Activated naive CD4-positive, alpha-beta T cell (primary cell): Measurements from ENCODE around the gene CELF4.

Source experiments
- DNase-seq, 4 experiments: peaks; one replicate each; lab custom pipeline; 2025; lab: John Stamatoyannopoulos, UW

CELF4 gene

GRCh38 chr18:37254236-37254754 lies 311.3 kb downstream of the CELF4 start:
- DNase-seq, result no peak

GRCh38 chr18:37253394-37254235 lies 312.0 kb downstream of the CELF4 start:
- DNase-seq, result no peak

- no peak for DNase-seq
Measured at GRCh38 chr18:37252854-37253393, 312.7 kb downstream of the CELF4 start.

DNA sequence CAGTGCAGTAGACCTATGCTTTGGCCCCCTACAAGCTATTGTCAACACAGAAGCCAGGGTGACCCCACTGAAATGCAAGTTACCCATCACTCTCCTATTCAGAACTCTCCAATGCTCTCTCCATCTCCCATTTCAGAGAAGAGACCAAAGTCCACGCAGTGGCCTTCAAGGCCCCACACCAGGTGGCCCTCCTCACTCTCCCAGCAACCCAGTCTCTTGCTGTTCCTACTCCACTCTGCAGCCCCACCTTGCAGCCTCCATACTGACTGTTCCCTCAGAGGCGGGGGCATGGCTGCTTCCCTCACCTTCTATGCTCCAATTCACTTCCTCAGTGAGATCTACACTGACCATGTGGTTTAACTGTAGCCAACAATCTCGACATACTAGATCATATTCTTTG lies 313.3 kb downstream of the CELF4 start:
- DNase-seq, result no peak

DNA sequence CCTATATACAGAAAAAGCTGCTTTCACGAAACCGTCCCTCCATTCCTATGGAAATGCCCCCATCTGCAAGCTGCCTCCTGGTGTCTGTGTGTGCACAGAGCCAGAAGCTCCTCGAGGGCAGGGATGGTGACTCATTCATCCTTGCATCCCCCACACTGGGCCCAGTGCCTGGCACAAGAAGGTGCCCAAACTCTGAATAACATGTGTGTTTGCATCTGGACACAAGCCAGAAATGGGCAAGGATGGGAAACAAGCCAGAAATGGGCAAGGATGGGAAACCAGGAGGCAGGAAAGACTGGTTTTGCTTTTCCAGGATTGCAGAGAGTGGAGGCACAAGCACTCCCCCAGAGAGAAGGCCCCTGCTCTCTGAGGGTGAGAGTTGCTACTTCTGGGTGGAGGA lies 313.9 kb downstream of the CELF4 start:
- no peak for DNase-seq

GRCh38 chr18:37249895-37250618 lies 315.5 kb downstream of the CELF4 start:
- no peak for DNase-seq

DNA sequence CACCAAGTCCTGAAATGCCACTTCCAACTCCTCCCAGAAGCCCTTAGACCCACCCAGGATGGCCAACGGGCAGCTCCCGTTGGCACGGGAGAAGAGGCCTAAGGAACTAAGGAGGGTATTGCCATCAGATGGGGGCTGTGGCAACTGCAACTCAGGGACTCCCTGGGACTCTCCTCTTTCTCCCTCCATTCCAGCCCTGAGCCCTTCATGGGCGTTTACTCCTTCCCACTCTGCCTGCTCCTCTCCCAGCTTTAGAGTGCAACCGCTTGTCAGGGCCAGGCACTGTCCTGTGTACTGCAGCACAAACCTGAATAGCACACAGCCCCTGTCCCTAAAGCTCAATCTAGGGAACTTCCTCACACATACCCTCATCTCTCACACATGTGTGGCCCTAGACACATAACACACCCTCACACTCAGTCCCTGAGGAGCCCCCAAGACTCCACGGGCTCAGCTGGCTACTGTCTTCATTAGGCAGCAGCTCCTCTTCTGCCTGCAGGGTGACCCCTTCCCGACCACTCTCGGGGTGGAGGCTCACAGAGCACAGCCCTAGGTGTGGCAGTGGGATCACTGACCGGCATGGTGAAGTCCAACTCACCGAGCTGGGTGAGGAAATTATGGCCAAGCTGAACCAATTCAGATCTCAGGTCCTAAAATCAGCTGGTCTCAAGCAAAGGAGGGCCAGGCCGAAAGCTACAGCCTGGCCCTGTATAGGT lies 316.3 kb downstream of the CELF4 start:
- no peak for DNase-seq

DNA sequence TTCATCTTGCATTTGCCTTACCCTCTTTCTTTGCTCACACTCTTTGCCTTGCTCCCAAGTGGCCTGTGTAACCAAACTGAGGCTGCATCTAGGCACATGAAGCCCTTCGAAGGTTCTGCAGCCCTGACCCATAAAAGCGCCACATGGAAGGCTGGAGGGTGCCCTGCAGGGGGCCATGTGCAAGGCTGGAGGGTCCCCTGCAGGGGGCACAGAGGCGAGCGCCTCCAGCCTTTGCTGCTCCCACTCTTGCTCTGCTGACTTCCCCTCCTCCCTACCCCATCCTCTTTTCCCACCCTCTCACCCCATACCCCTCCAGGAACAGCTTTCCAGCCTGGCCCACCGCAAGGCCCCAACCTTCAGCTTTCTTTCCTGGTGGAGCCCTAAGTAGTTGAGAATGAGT lies 317.3 kb downstream of the CELF4 start:
- DNase-seq, result no peak

DNA sequence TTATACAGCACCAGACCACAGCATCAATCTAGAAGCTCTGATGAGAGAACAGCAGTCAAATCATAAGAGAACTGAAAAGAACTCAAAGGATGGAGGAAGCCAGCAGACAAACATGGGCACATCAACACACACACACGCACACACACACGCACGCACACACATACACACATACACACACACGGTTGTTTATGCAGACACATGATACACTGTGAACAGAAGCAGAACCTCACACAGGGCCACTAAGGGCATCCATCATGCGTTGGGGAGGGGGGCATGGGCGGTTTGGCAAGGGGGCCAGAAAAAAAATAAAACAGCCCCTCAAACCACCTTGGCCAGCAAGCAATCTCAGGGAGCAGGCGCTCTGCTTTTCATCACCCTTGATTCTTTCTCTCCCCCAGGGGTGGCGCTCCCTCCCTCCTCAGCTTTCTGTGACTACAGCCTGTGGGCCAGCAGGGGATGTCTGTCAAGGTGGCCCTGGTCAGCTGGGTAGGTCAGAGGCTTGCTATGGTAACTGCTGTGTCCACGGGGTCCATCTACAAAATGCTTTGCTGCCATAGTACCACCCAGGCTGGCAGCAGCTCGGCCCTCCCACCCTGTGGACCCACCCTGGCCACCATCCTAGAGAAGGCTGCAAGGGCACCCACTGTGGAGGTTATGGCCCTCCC lies 318.0 kb downstream of the CELF4 start:
- no peak for DNase-seq

GRCh38 chr18:37246779-37247340 lies 318.7 kb downstream of the CELF4 start:
- no peak for DNase-seq

DNA sequence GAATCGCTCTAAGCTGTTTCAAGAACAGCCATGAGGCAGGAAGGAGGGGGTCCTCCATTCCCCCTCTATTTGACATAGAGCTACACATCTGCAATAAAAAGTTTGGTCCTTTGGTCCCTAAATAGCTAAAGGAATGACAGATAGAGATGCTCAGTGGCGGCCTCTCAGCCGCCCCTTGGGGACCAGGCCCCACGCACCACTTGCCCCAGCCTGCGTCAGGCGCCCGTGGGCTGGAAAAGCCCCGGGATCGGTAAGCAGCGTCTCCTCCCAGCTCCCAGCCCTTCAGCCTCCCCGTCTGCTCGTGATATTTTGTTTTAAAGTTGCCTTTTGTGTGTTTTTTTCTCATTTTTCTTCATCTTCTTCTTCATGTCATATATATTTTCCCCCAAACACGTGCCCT lies 321.0 kb downstream of the CELF4 start:
- no peak for DNase-seq

GRCh38 chr18:37243741-37244140 lies 321.9 kb downstream of the CELF4 start:
- DNase-seq, result no peak

GRCh38 chr18:37242826-37243560 lies 322.6 kb downstream of the CELF4 start:
- no peak for DNase-seq

DNA sequence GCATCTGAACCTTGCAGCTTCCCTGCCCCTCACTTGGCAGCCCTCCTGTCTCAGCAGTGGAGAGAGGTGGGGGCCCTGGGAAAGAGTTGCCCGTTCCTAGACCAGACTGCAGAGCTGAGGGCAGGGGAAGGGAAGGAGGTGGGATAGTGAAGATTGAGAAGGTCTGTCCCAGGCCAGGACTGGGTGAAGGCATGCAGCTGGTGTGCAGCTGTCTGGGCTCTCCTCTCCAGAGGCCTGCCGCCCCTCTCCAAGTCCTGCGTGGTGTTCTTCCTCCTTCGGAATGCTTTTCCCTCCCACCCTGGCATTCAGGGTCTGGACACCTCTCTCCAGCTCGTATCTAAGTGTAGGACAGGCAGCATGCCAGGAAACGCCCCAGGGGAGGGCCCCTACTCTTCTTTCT lies 323.5 kb downstream of the CELF4 start:
- DNase-seq, result no peak

- no peak for DNase-seq
Measured at GRCh38 chr18:37238282-37239108, 327.1 kb downstream of the CELF4 start.

GRCh38 chr18:37235583-37235982 lies 330.0 kb downstream of the CELF4 start:
- DNase-seq, result no peak

DNA sequence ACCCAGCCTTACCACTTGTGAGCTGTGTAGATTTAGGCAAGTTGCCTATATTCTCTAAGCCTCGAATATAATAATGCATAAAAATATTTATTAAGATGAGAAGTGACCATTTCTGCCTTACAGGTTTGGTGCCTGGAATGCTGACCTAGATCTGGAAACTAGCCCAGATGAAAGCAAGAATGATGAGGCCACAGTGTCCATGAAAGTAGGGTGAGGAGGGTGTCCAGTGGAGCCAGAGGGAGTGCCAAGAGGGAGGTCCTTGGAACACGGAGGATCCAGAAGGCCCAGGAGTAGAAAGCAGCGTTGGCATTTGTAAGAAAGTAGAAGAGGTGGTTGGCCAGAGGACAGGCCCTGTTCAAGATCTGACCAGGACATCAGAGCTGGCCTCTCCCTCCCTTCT lies 334.3 kb downstream of the CELF4 start:
- no peak for DNase-seq

- DNase-seq, result no peak
Measured at GRCh38 chr18:37230768-37231167, 334.8 kb downstream of the CELF4 start.

DNA sequence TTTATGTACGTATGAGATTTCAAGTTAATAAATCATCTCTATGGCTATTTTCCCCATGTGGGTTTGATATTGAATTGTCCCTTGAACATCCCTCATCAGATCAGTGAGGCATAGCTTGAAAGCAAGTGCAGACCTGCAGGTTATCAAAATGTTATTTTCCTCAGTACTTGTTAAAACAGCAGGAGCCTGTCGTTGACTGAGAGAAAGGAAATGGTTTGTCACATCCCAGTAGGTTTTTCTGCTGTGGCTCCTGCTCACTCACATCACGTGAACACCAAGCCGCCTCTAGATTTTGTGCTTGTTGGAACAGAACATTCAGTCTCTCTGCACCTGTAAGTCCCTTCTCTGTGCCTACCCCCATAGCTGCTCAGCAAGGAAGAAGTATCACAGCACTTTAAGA lies 340.3 kb downstream of the CELF4 start:
- DNase-seq, result no peak

GRCh38 chr18:37222999-37223378 lies 342.6 kb downstream of the CELF4 start:
- no peak for DNase-seq
